Raji (cell line): Measurements from ENCODE around the gene MCRS1.

Experiments used
- POLR2A ChIP-seq: IDR thresholded peaks from 2 replicates; pipeline ENCODE4 v1.6.1; 2011; ENCODE audit warnings: low read depth, low read length, control low read depth; ENCODE audit not compliant: insufficient read depth

Gene MCRS1

DNA sequence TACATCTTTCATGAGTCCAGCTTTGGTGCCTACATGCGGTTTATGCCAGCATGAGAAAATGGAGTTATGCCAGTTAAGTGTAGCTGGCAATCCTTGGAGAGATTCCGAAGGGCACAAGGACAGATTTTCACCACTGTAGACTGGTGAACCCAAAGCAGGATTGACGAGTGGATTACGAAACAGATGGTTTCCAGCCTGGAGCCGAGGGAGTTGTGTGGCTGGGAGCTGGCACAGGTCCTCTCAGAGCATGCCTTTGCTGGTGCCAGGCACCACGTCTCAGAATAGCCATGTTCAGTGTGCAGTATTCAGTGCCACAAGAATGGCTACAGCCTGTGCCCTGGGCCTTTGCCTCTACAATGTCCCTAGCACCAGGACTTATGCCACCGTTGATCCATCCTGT is 15.9 kb downstream of the MCRS1 start:
- no peak for TF ChIP-seq POLR2A

DNA sequence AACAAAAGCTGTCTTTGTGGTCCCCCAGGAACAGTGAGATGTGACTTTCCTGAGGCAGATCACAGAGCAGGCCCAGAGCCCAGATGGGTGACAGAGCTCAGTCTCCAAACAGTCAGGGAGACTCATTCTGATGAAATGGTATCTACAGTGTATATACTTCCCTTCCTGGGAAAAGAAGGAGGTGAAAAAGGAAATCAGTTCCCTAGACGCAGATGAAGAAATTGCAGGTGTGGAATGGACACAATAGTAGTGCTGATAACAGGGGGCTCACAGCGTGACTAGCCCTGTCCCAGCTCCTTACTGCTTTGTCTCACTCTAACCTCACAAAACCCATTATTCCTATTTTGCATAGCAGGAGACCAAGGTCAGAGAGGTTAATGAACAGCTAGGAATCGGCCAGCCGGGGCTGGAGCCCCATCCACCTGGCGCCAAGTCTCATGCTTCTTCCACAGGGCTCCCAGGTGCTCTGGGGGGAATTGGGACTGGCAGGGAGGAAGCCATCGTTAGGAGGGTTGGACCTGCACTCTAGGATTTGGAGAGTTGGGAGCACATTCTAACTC is 17.2 kb downstream of the MCRS1 start:
- no peak for TF ChIP-seq POLR2A

DNA sequence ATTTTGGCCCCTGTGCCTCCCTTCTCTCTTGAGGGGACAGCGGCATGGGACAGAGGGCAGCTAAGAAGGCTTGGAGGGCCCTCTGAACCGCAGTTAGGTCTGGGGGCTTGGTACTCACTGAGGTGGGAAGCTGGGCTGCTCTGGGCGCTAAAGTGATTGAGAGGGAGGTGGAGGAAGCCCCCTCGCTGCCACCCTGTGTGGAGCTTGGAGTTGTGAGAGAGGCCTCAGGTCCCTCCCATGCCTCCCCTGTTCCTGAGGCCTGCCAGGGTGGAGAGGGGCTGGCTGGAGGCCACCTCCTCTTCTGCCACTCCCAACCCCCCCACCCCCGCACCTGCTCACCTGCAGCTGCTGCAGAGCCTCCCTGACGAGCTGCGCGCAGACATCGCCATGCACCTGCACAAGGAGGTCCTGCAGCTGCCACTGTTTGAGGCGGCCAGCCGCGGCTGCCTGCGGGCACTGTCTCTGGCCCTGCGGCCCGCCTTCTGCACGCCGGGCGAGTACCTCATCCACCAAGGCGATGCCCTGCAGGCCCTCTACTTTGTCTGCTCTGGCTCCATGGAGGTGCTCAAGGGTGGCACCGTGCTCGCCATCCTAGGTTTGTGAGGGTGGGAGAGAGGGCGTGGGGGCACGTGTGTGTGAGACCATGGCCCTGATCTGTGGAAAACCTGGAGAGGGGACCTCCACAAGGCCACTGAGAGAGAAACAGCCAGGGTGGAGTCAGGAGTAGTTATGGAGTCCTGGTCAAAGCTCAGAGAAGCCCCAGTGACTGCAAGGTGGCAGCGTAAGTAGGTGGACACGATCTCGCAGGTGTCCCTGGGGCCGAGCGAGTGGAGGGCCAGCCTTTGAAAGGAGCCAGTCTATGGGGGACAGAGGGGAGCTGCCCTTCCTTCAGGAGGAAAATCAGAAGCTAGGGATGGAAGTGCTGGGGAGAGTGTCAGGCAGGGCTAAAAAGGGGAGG is 17.9 kb downstream of the MCRS1 start:
- TF ChIP-seq POLR2A, result no peak

DNA sequence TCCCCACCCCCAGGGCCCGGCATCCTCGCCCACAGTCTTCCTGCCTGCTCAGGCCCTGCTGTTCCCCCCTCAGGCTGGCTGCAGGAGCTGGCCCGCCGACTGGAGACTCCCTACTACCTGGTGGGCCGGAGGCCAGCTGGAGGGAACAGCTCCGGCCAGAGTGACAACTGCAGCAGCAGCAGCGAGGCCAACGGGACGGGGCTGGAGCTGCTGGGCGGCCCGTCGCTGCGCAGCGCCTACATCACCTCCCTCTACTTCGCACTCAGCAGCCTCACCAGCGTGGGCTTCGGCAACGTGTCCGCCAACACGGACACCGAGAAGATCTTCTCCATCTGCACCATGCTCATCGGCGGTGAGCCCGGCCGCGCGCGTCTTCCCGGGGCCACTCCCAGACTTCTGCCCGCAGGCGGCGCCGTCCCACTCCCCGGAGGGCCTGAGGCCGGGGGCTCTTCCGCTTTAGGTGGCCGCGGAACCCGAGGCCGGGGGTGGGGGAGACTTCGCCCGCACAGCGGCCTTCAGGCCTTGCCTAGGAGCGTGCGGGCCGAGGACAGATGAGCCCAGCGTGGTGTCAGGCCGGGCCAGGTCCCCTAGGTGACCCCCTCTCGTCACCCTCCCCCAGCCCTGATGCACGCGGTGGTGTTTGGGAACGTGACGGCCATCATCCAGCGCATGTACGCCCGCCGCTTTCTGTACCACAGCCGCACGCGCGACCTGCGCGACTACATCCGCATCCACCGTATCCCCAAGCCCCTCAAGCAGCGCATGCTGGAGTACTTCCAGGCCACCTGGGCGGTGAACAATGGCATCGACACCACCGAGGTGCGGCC is 18.9 kb downstream of the MCRS1 start:
- no peak for TF ChIP-seq POLR2A

DNA sequence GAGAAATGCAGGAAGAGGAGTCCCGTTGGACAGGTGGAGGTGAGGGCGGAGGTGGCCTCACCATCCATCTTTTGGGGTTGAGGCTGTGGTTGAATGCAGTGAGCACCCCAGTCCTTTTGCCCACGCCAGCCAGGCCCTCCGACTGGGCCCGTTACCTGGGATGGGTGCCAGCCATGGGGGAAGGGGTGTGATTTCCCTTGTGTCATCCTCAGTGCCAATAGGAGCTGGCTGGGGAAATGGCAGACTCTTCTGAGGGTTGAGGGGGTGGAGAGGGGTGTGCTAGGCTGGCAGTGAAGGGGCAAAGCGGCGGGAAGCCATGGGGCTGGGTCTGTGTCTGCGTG is 19.5 kb downstream of the MCRS1 start:
- no peak for TF ChIP-seq POLR2A

DNA sequence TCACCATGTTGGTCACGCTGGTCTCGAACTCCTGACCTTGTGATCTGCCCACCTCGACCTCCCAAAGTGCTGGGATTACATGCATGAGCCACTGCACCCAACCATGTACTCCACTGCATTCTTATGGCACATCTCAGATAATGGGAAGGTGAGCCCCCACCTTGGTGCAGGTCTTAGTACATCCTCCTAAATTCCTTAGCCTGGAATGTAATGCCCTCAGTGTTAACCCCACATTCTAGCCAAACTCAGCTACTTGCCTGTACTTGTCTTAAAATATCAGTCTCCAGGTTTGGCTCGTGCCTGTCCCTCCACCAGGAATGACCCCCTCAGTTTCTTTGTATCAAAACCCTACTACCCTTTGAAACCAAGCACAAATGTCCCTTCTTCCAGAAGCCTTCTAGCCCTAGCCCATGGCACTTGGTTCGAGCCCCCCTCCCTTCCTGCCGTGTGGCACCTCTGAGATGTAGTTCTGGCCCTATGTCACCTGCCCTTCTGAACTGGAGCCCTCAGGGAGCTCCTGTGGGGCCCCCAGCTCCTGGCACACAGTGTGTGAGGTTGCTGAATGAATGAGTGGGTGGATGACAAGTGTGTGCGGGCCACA is 20.8 kb downstream of the MCRS1 start:
- TF ChIP-seq POLR2A, result no peak

DNA sequence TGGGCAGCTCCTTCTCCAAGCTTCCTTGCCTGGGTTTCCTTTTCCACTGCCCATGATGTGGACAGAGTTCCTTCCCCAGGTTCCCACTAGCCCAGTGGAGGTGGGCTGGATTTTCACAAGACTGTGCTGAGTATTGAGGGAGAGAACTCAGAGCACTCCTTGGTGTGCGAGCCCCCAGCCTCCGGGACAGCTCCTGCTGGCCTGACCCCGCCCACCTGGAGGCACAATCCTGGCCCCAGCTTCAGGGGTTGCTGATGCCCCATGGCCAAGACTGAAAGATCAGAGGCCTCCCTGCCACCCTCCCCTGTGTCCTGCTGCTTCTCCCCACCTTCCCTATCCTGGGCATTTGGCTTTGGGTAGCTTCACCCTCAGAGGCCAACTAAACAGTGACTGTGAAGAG is 21.5 kb downstream of the MCRS1 start:
- TF ChIP-seq POLR2A, result no peak

DNA sequence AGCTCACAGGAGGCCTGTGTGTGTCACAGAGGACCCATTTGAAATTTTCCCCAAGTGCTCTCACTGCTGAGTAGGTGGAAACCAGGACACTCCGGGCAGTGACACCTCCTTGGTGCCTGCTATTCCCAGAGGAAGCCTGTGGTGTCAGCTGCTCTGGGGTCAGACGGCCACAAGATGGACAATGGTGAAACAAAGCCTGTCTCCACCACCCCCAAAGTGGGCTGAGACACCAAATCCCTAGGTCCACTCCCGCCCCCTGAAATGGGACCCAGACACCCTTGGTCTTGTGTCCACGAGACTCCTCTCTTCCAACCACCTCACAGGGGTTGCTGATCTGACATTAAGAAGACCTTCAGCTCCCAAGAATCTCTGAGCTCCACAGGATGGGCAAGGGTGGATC is 22.1 kb downstream of the MCRS1 start:
- TF ChIP-seq POLR2A, result no peak

DNA sequence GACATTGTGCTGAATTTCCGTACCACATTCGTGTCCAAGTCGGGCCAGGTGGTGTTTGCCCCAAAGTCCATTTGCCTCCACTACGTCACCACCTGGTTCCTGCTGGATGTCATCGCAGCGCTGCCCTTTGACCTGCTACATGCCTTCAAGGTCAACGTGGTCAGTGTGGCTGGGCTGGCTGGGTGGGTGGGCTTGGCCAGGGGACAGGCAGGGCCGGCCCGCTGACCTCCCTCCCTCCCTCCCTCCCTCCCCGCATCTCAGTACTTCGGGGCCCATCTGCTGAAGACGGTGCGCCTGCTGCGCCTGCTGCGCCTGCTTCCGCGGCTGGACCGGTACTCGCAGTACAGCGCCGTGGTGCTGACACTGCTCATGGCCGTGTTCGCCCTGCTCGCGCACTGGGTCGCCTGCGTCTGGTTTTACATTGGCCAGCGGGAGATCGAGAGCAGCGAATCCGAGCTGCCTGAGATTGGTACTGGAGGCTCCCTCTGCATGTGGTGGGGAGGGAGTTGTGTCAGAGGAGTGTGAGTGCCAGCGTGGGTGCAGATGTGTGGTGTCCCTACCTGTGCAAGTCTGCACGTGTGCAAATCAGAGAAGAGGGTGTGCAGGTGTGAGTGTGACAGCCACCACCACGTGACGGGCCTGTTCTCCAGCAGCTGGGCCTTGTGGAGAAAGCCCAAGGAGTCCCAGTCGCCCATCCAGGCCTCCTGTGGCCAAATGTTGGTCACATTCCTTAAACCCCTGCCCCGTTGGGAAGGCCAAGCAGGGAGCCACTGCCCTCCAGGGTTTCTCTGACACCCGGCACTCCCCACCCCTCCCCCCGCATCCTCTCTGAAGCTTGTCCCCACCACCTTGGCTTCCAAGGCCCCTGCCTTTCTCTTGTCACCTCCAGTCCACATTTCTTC is 23.8 kb downstream of the MCRS1 start:
- no peak for TF ChIP-seq POLR2A

DNA sequence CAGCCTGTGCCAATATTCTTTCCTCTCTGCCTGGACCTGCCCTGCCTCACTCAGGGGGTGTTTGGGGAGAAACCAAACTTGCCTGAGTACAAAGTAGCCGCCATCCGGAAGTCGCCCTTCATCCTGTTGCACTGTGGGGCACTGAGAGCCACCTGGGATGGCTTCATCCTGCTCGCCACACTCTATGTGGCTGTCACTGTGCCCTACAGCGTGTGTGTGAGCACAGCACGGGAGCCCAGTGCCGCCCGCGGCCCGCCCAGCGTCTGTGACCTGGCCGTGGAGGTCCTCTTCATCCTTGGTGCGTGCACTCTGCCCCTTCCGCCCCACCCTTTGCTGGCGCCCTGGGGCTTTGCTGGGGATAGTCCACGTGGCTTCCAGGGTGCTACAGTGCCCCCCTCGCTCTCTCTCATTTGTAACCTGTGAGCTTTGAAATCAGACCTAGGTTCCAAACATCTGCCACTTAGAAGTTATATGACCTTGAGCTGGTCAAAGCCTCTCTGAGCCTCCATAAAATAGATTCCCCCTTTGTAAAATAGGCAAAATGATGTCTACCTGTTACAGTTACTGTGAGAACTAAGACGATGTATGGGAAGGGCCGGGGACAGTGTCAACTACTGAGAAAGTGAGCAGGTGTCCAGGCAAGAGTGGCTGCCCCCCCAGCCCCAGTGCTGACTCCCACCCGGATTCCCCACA is 24.6 kb downstream of the MCRS1 start:
- TF ChIP-seq POLR2A, result no peak

DNA sequence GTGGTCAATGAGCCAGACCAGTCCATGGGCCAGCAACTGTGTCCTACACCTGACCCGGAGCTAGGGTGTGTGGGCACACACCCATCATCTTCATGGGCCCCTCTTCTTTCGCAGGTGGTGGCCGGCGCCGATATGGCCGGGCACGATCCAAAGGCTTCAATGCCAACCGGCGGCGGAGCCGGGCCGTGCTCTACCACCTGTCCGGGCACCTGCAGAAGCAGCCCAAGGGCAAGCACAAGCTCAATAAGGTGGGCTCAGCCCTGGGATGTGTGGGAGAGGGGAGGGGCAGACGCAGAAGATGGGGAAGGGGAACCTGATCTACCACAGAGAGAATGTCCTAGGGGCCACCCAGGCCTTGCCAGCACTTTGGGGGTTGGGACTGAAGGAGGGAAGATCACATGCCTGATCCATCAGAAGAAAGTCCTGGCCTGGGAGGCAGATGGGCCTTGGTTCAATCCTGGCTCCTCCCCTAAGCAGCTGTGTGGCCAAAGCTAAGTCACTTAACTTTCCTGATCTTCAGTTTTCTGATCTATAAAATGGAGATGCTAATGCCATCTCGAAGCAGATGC is 25.3 kb downstream of the MCRS1 start:
- no peak for TF ChIP-seq POLR2A

DNA sequence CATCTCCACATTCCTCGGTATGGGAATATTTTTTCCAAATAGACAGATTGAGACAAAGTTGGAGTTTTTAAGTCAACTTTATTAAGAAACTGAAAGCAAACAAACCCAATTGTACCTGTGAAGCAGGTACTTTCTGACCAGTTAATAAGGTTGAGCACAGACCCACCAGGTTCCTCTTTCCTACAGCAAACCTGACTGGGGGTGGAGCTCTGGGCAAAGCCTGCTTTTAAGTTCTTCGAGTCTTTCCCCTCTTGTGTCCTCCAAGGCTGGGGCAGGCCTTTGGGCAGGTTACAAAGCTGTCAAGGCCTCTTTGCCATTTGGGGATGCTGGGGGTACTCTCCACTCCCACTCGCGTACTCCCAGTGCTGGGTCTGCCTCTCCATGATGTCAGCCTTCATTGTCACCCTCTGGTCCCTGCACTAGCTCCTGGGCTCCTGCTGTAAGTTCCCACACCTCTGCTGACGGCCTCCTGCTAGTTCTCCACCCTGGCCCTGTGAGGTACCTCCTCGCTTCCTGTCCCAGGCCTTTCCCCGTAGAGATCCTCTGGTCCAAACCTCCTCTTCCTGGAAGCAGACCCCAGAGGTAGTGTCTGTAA is 25.9 kb downstream of the MCRS1 start:
- no peak for TF ChIP-seq POLR2A
